Testis (tissue), 2 donors: ENCODE data around the gene LMX1A.

ENCODE experiments used
- POLR2A ChIP-seq: fragments of 450-650 bp; IDR thresholded peaks from one replicate; pipeline ENCODE4 v1.6.1; 2017; ENCODE audit warnings: antibody characterized with exemption, mild to moderate bottlenecking, moderate library complexity
- TF ChIP-seq, protein P1 (sequence below), 3 experiments: fragments of 450-650 bp in 2 of 3; fragments of 200-600 bp in 1 of 3; sonication (generic) in 1 of 3; IDR thresholded peaks; one replicate each; pipeline ENCODE4 v1.5.1; 2016 to 2019; ENCODE audit warnings: antibody characterized with exemption in 3 of 3, mild to moderate bottlenecking in 2 of 3, moderate library complexity in 1 of 3

DNA sequence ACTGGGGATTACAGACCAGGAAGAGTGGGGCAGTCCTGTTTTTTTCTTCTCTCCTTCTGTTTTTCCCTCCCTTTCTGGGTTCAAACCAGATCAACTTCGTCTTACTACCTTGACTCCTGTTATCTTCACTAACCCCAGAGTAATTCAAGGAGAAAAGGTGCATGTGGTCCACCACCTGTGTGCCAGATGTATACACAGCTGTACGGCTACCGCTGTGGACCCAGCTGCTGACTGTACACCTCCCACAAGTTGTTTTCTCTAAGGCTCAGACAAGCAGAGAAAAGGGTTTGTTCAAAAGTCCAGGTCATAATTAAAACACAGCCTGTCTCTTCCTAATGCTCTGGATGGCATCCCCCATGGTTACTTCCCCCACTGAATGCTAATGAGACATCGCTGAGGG lies 102.1 kb downstream of the LMX1A start:
- TF ChIP-seq, protein P1, sequence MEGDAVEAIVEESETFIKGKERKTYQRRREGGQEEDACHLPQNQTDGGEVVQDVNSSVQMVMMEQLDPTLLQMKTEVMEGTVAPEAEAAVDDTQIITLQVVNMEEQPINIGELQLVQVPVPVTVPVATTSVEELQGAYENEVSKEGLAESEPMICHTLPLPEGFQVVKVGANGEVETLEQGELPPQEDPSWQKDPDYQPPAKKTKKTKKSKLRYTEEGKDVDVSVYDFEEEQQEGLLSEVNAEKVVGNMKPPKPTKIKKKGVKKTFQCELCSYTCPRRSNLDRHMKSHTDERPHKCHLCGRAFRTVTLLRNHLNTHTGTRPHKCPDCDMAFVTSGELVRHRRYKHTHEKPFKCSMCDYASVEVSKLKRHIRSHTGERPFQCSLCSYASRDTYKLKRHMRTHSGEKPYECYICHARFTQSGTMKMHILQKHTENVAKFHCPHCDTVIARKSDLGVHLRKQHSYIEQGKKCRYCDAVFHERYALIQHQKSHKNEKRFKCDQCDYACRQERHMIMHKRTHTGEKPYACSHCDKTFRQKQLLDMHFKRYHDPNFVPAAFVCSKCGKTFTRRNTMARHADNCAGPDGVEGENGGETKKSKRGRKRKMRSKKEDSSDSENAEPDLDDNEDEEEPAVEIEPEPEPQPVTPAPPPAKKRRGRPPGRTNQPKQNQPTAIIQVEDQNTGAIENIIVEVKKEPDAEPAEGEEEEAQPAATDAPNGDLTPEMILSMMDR (IDR thresholded peaks at IDR 0.05) = no peak
- TF ChIP-seq POLR2A = no peak
